H1 (cell line): ENCODE results near the gene ABCA1. TPM values are rescaled to one million over a fixed set of nuclear protein-coding genes. Genes with fewer than 3 reads are reported as not detected.

ENCODE experiments used
- CTCF ChIA-PET: fragments of 300-600 bp; sonication (Branson Sonifier 250); formaldehyde crosslinking; loops from one replicate; lab custom pipeline; 2021; ENCODE audit not compliant: partially characterized antibody; lab: Charles Lee
- POLR2A ChIA-PET: fragments of 300-600 bp; sonication (Branson Sonifier 250); formaldehyde crosslinking; loops from one replicate; lab custom pipeline; 2021; ENCODE audit warnings: inconsistent platforms; ENCODE audit not compliant: partially characterized antibody; lab: Charles Lee
- DNase-seq, 2 experiments: peaks; one replicate each; pipeline versions ENCODE4 v3.0.0 to v3.0.0-alpha.2; 2010 to 2022; ENCODE audit warnings: low spot score in 2 of 2, low read depth in 1 of 2, mixed read lengths in 1 of 2
- FAIRE-seq: peaks from 2 replicates; lab custom pipeline; 2011; peaks lifted over from hg19 to GRCh38; lab: Jason Lieb, UNC
- H2AFZ ChIP-seq: 2 replicates; pipeline ENCODE4 v1.8.1; 2012; ENCODE audit warnings: low read length, inconsistent platforms
- H2AK5ac ChIP-seq: 2 replicates; pipeline ENCODE4 v1.6.1; 2013; ENCODE audit warnings: low read depth, low read length
- H2BK120ac ChIP-seq: replicated peaks from 2 replicates; pipeline ENCODE3; 2013; ENCODE audit warnings: low read depth, low read length, inconsistent platforms
- H2BK12ac ChIP-seq: 2 replicates; pipeline ENCODE4 v1.6.1; 2013; ENCODE audit warnings: low read depth, low read length
- H2BK15ac ChIP-seq: 2 replicates; pipeline ENCODE4 v1.6.1; 2013; ENCODE audit warnings: low read length
- H2BK20ac ChIP-seq: 2 replicates; pipeline ENCODE4 v1.6.1; 2013; ENCODE audit warnings: low read length
- H2BK5ac ChIP-seq: 2 replicates; pipeline ENCODE4 v1.6.1; 2013; ENCODE audit warnings: low read depth, low read length
- H3K14ac ChIP-seq: 2 replicates; pipeline ENCODE4 v1.6.1; 2013; ENCODE audit warnings: inconsistent platforms; ENCODE audit not compliant: insufficient read length
- H3K18ac ChIP-seq: 2 replicates; pipeline ENCODE4 v1.6.1; 2013; ENCODE audit warnings: low read length; ENCODE audit errors: extremely low read depth
- H3K23ac ChIP-seq: 2 replicates; pipeline ENCODE4 v1.6.1; 2013; ENCODE audit warnings: inconsistent platforms; ENCODE audit not compliant: insufficient read length
- H3K23me2 ChIP-seq: 2 replicates; pipeline ENCODE4 v1.6.1; 2013; ENCODE audit warnings: low read depth, low read length
- H3K27ac ChIP-seq: 2 replicates; pipeline ENCODE4 v1.6.1; 2011; ENCODE audit warnings: low read depth, low read length, inconsistent platforms
- H3K27me3 ChIP-seq, 4 experiments: replicated peaks in 1 of 4; 1 replicate in 1 of 4; 2 replicates in 3 of 4; pipeline versions ENCODE4 v1.6.1 to v1.8.1; 2011 to 2013; ENCODE audit warnings: low read length in 3 of 4, mild to moderate bottlenecking in 3 of 4, inconsistent platforms in 2 of 4, mixed read lengths in 2 of 4, moderate library complexity in 1 of 4; ENCODE audit not compliant: control insufficient read depth in 3 of 4, insufficient read depth in 3 of 4; ENCODE audit errors: extremely low read depth in 1 of 4
- H3K36me3 ChIP-seq, 4 experiments: 2 replicates each; pipeline versions ENCODE4 v1.6.1 to v1.8.1; 2011 to 2013; ENCODE audit warnings: mild to moderate bottlenecking in 4 of 4, low read length in 3 of 4, moderate library complexity in 2 of 4, control low read depth in 1 of 4, inconsistent platforms in 1 of 4; ENCODE audit not compliant: insufficient read depth in 4 of 4, control insufficient read depth in 2 of 4
- H3K4ac ChIP-seq: replicated peaks from 2 replicates; pipeline ENCODE3; 2013; ENCODE audit warnings: low read length, low read depth, mixed read lengths, inconsistent platforms; ENCODE audit not compliant: insufficient read length
- H3K4me1 ChIP-seq, 4 experiments: replicated peaks in 1 of 4; 1 replicate in 1 of 4; 2 replicates in 3 of 4; pipeline versions ENCODE4 v1.6.1 to v1.8.1; 2011 to 2013; ENCODE audit warnings: low read length in 3 of 4, inconsistent platforms in 2 of 4, mixed read lengths in 1 of 4; ENCODE audit not compliant: insufficient read depth in 4 of 4, control insufficient read depth in 3 of 4
- H3K4me2 ChIP-seq, 2 experiments: 2 replicates each; pipeline versions ENCODE4 v1.6.1 to v1.8.1; 2011 to 2013; ENCODE audit warnings: low read depth in 2 of 2, low read length in 2 of 2, control low read depth in 1 of 2, inconsistent platforms in 1 of 2, mild to moderate bottlenecking in 1 of 2; ENCODE audit not compliant: insufficient read depth in 1 of 2
- H3K4me3 ChIP-seq, 4 experiments: fragments of 200-600, 300-600 bp in 1 of 4; sonication (generic), shearing (Covaris generic), sonication (Bioruptor Twin) in 1 of 4; 2 replicates each; pipeline versions ENCODE4 v1.5.1 to v1.8.1; 2011 to 2016; ENCODE audit warnings: low read length in 4 of 4, low read depth in 3 of 4, control low read depth in 2 of 4, inconsistent platforms in 2 of 4, mild to moderate bottlenecking in 2 of 4, mixed read lengths in 1 of 4, moderate library complexity in 1 of 4; ENCODE audit not compliant: insufficient read depth in 2 of 4; ENCODE audit errors: extremely low read depth in 1 of 4
- H3K56ac ChIP-seq: replicated peaks from 2 replicates; pipeline ENCODE3; 2013; ENCODE audit warnings: low read depth, mild to moderate bottlenecking, mixed read lengths, low read length, inconsistent platforms; ENCODE audit not compliant: insufficient read length
- H3K79me1 ChIP-seq: 2 replicates; pipeline ENCODE4 v1.6.1; 2013; ENCODE audit warnings: low read depth, low read length, control low read depth
- H3K79me2 ChIP-seq, 2 experiments: 2 replicates each; pipeline versions ENCODE4 v1.6.1 to v1.8.1; 2012 to 2013; ENCODE audit warnings: low read length in 2 of 2, mild to moderate bottlenecking in 2 of 2, inconsistent platforms in 1 of 2; ENCODE audit not compliant: insufficient read depth in 2 of 2, control insufficient read depth in 1 of 2
- H3K9ac ChIP-seq, 4 experiments: replicated peaks in 1 of 4; 1 replicate in 1 of 4; 2 replicates in 3 of 4; pipeline versions ENCODE4 v1.6.1 to v1.8.1; 2011 to 2013; ENCODE audit warnings: low read depth in 3 of 4, low read length in 3 of 4, control low read depth in 2 of 4, mild to moderate bottlenecking in 2 of 4, moderate library complexity in 2 of 4, inconsistent platforms in 1 of 4; ENCODE audit errors: extremely low read depth in 1 of 4
- H3K9me3 ChIP-seq, 2 experiments: 2 replicates each; pipeline versions ENCODE4 v1.6.1 to v1.8.1; 2012 to 2013; ENCODE audit warnings: mild to moderate bottlenecking in 2 of 2, moderate library complexity in 2 of 2, control low read depth in 1 of 2, inconsistent platforms in 1 of 2, low read depth in 1 of 2, low read length in 1 of 2, mixed read lengths in 1 of 2; ENCODE audit not compliant: insufficient read depth in 2 of 2
- H4K20me1 ChIP-seq, 2 experiments: replicated peaks in 1 of 2; 2 replicates each; pipeline versions ENCODE3 to v1.8.1; 2011 to 2013; ENCODE audit warnings: inconsistent platforms in 2 of 2, low read length in 2 of 2, mild to moderate bottlenecking in 1 of 2; ENCODE audit not compliant: insufficient read depth in 2 of 2, control insufficient read depth in 1 of 2
- H4K5ac ChIP-seq: 2 replicates; pipeline ENCODE4 v1.6.1; 2013; ENCODE audit warnings: low read length, low read depth, mixed read lengths, inconsistent platforms; ENCODE audit not compliant: insufficient read length
- H4K8ac ChIP-seq: 2 replicates; pipeline ENCODE4 v1.8.0; 2013; ENCODE audit warnings: mild to moderate bottlenecking, moderate library complexity, low read length, inconsistent platforms; ENCODE audit not compliant: insufficient read depth; ENCODE audit errors: extremely low read depth
- H4K91ac ChIP-seq: replicated peaks from 2 replicates; pipeline ENCODE3; 2013; ENCODE audit warnings: low read length, mixed read lengths, inconsistent platforms; ENCODE audit not compliant: insufficient read length
- CBX5 ChIP-seq: fragments of 300-800, 300-1000 bp; sonication (generic); IDR thresholded peaks from 2 replicates; pipeline ENCODE4 v1.7.1; 2016; ENCODE audit warnings: antibody characterized with exemption, low read length, low read depth
- CREB1 ChIP-seq: IDR thresholded peaks from 2 replicates; pipeline ENCODE4 v1.6.1; 2012; ENCODE audit warnings: inconsistent platforms
- EGR1 ChIP-seq: IDR thresholded peaks from 2 replicates; pipeline ENCODE4 v1.6.1; 2011; ENCODE audit warnings: low read depth, low read length, borderline replicate concordance
- GTF2F1 ChIP-seq: IDR thresholded peaks from 2 replicates; pipeline ENCODE4 v1.6.1; 2012; ENCODE audit warnings: low read depth, low read length, improper control_type of control experiment, borderline replicate concordance
- JUN ChIP-seq: IDR thresholded peaks from 2 replicates; pipeline ENCODE4 v1.6.1; 2011; ENCODE audit warnings: low read depth, mild to moderate bottlenecking, improper control_type of control experiment, low read length
- PHF8 ChIP-seq: fragments of 200-600 bp; sonication (generic); conservative IDR thresholded peaks from 2 replicates; pipeline ENCODE4 v1.7.1; 2012; ENCODE audit warnings: low read depth, mild to moderate bottlenecking, inconsistent platforms, low read length, moderate library complexity
- SIN3A ChIP-seq, 2 experiments: IDR thresholded peaks in 1 of 2; conservative IDR thresholded peaks in 1 of 2; 2 replicates each; pipeline ENCODE4 v1.6.1; 2011 to 2012; ENCODE audit warnings: low read length in 2 of 2, improper control_type of control experiment in 1 of 2, low read depth in 1 of 2, mild to moderate bottlenecking in 1 of 2
- ZNF274 ChIP-seq: IDR thresholded peaks from 2 replicates; pipeline ENCODE4 v1.7.0; 2012; ENCODE audit warnings: low read length, borderline replicate concordance; ENCODE audit errors: extremely low read depth
- WGBS, 2 experiments: shearing (Covaris generic) in 1 of 2; methylation state at CpG; one replicate each; pipeline versions ENCODE4 v1.1.6 to v1.1.7; 2013 to 2015; ENCODE audit warnings: low lambda C conversion rate in 2 of 2, mixed read lengths in 2 of 2, inconsistent platforms in 1 of 2, low coverage in 1 of 2, missing lambda C conversion rate in 1 of 2; ENCODE audit not compliant: insufficient replicate concordance in 2 of 2, insufficient coverage in 1 of 2, insufficient read length in 1 of 2; ENCODE audit errors: extremely low coverage in 1 of 2, missing lambda C conversion rate in 1 of 2; 5-methylcytosine and 5-hydroxymethylcytosine counted together
- polyA plus RNA-seq, 7 experiments: library from polyadenylated mRNA; depleted of rRNA in 3 of 7; stranded (reverse) in 5 of 7; unstranded in 2 of 7; fragments of >200 nt in 5 of 7; fragments of 200-250 nt in 2 of 7; gene quantifications; 1 replicate in 5 of 7; 2 replicates in 1 of 7; 4 replicates in 1 of 7; pipeline versions ENCODE4 v1.2.1 to v1.2.3, GENCODE V29; 2011 to 2013; ENCODE audit warnings: missing spikeins in 2 of 7, mixed read lengths in 2 of 7
- total RNA-seq: library from RNA; stranded (reverse); fragmentation: NEBNext Ultra II Directional; extraction: Animal tissue kit (Norgen Biotek cat#: 25700); gene quantifications from 2 replicates; pipeline ENCODE4 v1.2.1, GENCODE V29; 2021
- TF ChIP-seq, protein P1 (sequence below): IDR thresholded peaks from 2 replicates; pipeline ENCODE4 v1.6.1; 2012; ENCODE audit warnings: low read length, inconsistent platforms

ABCA1 gene
- total and polyA plus RNA-seq, 2 of the 8 experiments (the other 6 are each of a cell fraction or from before 2014, with no cell fraction given), result 6.9 to 7.8 TPM

DNA sequence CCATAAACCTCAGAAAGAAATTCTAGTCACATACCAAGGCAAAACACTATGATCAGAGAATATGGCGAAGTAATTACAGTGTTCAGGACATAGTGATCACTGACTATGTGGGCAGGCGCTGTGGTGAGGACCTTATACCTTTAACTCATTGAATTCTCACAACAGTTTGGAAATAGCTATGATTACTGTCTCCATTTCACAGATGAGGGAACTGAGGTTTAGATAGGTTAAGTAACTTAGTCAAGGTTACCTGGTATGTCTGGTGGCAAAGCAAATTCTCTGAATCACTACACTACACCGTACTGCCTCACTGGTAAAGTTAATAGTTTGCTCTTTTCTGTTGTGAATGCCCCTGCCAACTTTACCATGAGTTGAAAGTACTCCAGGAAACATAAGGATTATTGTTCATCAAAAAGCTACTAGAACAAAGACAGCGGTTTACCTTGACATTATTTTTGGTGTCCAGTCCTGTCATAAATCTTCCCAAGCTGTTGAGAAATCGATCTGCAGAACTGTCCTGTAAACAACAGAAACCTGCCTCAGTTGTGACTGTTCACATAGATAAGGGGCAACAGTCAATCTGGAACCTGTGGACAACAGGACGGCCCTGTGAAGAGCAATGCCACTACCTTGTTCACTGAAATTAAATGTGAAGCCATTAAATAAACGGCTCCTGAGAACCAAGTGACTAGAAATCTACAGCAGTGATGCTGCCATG, 127.7 kb downstream of the ABCA1 start:
- POLR2A ChIA-PET, result no interaction called here
- H3K4me1 ChIP-seq, result no peaks in the 10 kb centered on the region
- no peak overlapping the region for H4K8ac ChIP-seq
- TF ChIP-seq SIN3A (conservative IDR thresholded peaks at IDR 0.05 in 1 of 2, IDR thresholded peaks at IDR 0.05 in 1 of 2; ENCODE audit: low read depth in 1 of 2, low read length in 2 of 2) (no peak), CREB1 (no peak), GTF2F1 (no peak), ZNF274 (no peak), EGR1 (no peak), PHF8 (no peak), CBX5 (no peak), JUN (no peak)
- TF ChIP-seq, protein P1, sequence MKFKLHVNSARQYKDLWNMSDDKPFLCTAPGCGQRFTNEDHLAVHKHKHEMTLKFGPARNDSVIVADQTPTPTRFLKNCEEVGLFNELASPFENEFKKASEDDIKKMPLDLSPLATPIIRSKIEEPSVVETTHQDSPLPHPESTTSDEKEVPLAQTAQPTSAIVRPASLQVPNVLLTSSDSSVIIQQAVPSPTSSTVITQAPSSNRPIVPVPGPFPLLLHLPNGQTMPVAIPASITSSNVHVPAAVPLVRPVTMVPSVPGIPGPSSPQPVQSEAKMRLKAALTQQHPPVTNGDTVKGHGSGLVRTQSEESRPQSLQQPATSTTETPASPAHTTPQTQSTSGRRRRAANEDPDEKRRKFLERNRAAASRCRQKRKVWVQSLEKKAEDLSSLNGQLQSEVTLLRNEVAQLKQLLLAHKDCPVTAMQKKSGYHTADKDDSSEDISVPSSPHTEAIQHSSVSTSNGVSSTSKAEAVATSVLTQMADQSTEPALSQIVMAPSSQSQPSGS, result no peak

More for the DNA sequence above, 127.7 kb downstream of the ABCA1 start:
- no peak overlapping the region for H3K4me2 ChIP-seq
- no peak overlapping the region for H2BK5ac ChIP-seq
- CTCF ChIA-PET, result interaction anchor here (0.7 to 0.9 kb wide), 3 partner anchors 10 to 615 kb away, joined by 3 read pairs; no protein-coding TSS in a partner anchor
- no peak overlapping the region for H3K56ac ChIP-seq
- no peak overlapping the region for H2BK15ac ChIP-seq
- peaks cover 7 to 49% (median 27%) of the 10 kb centered on the region in 4 experiments; a peak in 7 of 8 replicates for H3K36me3 ChIP-seq
- H3K18ac ChIP-seq, result no peak overlapping the region
- no peak overlapping the region for H2AK5ac ChIP-seq
- no peak overlapping the region for H2BK120ac ChIP-seq
- H3K27ac ChIP-seq, result no peak overlapping the region
- FAIRE-seq (no peak), DNase-seq (no peak)
- H3K4ac ChIP-seq, result no peak overlapping the region
- no peak overlapping the region for H3K23ac ChIP-seq
- no peak overlapping the region for H4K91ac ChIP-seq
- H3K23me2 ChIP-seq, result no peaks in the 10 kb centered on the region
- H3K9me3 ChIP-seq, result no peaks in the 10 kb centered on the region
- H3K9ac ChIP-seq, result no peak overlapping the region
- H3K79me2 ChIP-seq, result no peaks in the 10 kb centered on the region
- no peak overlapping the region for H3K4me3 ChIP-seq
- H3K27me3 ChIP-seq, result no peaks in the 10 kb centered on the region
- H2AFZ ChIP-seq, result no peak overlapping the region
- H3K79me1 ChIP-seq, result no peaks in the 10 kb centered on the region
- no peak overlapping the region for H2BK12ac ChIP-seq
- H4K20me1 ChIP-seq, result peaks cover 0 to 3% of the 10 kb centered on the region in 2 experiments
- H3K14ac ChIP-seq, result no peak overlapping the region
- 88% methylated on average over 7 of the region's 7 CpGs; no CpG with 5 or more reads in 1 of the 2 experiments for WGBS, 2 experiments
- H4K5ac ChIP-seq, result no peak overlapping the region
- H2BK20ac ChIP-seq, result no peak overlapping the region
